HG03025 (cell line): ENCODE data around the gene ZNF22.
"Not testable (repeated sequence)": the region's sequence is repeated elsewhere in the genome, so short reads cannot be mapped to it uniquely, and the experiment has no call there.

ENCODE experiments used
- ATAC-seq: cut with Tn5 transposase; IDR thresholded peaks from one replicate; pipeline ENCODE4 v1.9.1; 2021; ENCODE audit warnings: mild to moderate bottlenecking, moderate library complexity; ENCODE audit not compliant: unreplicated experiment, low FRiP score

The ZNF22 gene

GRCh38 chr10:45004661-45005060, 3.9 kb downstream of the ZNF22 start:
- ATAC-seq = no peak

GRCh38 chr10:45005284-45005683, 4.6 kb downstream of the ZNF22 start:
- no peak for ATAC-seq

DNA sequence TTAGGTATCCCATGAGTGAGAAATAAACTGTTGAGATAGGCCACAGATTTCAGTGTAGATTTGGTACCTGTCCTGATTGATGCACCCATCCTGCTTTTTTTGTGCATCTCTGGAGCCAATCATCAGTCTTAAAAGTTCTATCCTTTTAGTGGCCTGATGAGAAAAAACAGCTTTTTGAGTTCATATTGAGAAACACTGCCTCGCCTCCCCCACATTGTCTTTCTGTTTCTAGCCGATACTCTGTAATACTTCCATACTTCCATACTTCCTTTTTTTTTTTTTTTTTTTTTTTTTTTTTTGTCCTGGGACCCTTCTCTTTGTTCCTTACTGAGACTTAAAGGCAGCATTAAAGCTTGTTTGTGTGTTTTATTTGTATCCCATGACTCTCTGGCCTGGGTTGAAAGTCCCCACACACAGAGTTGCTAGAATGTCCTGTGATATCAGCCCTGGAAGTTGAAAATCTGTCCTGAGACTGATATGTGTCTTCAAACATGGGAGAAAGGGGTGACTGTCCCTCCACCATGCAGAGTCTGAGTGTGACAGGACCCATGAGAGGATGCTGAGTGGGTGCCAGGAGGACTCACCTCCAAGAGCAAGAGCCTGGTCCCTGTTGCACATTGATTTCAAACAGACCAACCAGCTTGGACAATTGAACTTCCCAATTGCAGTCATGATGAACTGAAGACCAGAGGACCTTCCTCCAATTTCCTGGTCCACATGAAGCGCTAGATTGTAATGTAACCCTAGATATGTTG, 5.7 kb downstream of the ZNF22 start:
- ATAC-seq = no peak

- no peak for ATAC-seq
Measured at GRCh38 chr10:45008524-45009161, 7.9 kb downstream of the ZNF22 start.

- ATAC-seq = not testable (repeated sequence)
Measured at GRCh38 chr10:45014557-45014956, 13.8 kb downstream of the ZNF22 start.

DNA sequence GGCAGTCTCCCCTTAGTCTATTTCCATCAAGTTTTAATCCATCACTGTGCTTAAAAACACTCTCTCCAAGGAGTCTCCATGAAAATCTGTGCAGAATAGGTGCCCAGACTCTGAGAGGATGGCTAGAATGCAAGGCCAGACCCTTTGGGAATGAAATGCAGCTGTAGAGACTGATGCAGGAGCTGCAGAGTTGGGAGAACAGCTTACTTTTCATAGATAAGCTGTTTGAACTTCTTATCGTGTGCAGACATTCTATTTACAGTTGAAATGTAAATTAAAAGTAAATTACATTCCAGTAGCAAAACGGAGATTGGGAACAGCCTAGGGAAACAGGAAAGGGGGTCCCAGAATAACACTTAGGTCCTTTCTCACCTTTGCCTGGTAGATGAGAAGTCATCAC, 14.9 kb downstream of the ZNF22 start:
- no peak for ATAC-seq

DNA sequence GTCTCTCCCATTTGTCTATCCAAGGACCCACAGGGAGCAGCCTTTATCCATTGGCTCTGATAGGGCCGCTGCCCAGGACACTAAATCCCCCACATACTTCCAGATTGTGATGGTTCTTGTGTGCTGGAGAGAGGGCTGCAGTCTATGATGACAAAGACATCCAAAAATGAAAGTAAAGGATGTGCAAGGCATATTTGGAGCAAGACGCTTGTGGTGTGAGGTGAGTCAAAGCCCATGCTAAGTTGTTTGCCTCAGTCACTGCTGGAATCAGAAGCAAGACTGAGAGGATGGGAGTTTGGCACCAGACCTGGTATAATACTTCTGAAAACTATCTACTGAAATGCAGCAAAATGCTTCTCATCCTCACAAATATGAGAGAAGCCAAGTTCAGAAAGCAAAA, 22.7 kb downstream of the ZNF22 start:
- no peak for ATAC-seq

DNA sequence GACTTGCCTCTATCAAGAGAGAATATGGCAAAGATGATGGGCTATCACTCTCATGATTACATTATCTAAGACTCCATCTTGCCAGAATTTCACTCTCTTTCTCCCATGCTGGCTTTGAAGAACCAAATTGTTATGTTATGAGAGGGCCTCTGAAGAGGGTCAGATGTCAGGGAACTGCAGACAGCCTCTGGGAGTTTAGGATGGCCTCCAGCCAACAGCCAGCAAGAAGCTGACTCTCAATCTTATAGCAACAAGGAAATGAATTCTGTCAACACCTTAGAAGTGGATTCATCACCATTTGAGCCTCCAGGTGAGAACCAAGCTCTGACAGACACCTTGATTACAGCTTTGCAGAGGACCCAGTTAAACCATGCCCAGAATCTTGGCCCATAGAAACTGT, 33.6 kb downstream of the ZNF22 start:
- no peak for ATAC-seq

- no peak for ATAC-seq
Measured at GRCh38 chr10:45035673-45036072, 35.0 kb downstream of the ZNF22 start.

DNA sequence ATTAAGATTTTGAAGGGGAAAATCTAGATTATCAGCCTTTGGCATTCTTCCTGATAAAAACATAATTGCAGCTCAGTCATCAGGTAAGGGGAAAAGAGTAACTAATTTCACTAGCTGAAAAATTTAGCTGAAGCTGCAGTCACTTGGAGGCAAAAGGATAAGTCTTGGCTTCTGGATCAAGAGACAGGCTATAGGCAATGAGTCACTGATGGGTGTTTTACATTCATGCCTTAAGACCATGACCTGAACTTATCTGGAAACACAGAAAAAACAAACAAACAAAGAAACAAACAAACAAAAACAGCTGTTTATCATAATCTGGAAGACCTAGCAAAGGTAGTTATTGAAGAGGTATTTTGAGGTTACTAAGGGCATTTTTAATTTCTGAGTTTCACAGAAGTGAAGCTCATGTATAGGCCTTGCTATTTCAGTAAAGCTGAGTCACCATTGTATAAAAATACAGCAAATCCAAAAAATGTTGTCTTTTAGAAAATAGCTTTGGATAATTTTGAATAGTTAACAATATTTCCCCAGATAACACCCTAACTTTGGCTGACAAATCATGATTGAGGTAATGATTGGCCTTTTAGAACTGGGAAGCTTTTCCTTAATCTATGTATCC, 40.3 kb downstream of the ZNF22 start:
- no peak for ATAC-seq

DNA sequence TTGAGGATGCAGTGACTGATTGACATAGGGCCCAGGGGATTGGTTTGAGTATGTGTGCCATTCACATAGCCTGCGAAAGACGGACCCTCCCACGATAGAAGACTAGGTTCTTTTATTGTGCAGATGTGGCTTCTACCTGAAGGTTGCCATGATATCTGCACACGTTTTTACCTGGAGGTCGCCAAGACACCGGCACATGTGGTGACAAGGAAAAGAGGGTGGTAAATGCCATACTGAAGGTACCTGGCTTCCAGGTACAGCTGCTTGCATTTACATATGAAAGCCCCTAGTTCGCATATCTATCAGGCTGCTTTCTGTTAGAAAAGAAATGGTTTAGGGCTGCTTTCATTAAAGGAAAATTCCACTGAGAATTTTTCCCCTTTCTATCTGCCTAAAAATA, 43.6 kb downstream of the ZNF22 start:
- ATAC-seq = no peak

GRCh38 chr10:45050551-45051235, 50.0 kb downstream of the ZNF22 start:
- no peak for ATAC-seq

DNA sequence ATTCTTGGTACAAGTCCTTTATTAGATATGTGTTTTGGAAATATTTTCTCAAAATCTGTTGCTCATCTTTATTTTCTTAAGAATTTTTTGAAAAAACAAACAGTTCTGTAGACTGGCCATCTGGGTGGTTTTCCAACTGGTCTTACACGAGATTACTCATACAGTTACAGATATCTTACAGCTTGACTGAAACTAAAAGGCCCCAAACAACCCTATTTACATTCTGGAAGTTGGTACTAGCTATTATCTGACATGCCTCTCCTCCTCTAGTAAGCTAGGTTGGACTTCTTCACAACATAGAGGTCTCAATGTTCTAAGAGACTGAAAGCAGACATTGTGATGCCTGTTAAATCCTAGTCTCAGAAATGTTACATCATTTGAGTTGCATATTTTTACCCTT, 52.0 kb downstream of the ZNF22 start:
- no peak for ATAC-seq

DNA sequence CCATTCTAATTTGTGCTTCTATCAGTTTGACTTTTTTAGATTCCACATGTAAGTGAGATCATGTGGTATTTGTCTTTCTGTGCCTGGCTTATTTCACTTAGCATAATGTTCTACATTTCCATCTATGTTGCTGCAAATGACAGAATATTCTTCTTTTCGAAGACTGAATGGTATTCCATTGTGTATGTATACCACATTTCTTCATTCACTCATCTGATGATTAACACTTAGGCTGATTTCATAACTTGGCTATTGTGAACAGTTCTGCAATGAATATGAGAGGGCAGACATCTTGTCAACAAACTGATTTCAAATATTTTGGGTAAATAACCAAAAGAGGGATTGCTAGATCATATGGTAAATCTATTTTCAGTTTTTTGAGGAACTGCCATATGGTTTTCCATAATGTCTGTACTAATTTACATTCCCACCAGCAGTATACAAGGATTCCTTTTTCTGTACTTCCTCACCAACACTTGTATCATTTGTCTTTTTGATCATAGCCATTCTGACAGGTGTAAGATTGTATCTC, 52.9 kb downstream of the ZNF22 start:
- ATAC-seq = no peak
